Esophagus muscularis mucosa (tissue), 4 donors: Measurements from ENCODE around the gene RAMP1. TPM values are rescaled to one million over a fixed set of nuclear protein-coding genes. Genes with fewer than 3 reads are reported as not detected.
A peak's percentile ranks its signal among the peaks of the same experiment; 100 is the strongest.

Experiments used
- DNase-seq: peaks from one replicate; pipeline ENCODE4 v3.0.0-alpha.2; 2017; ENCODE audit errors: extremely low spot score
- H3K27ac ChIP-seq, 4 donors: fragments of 200-600 bp; sonication (generic); replicated peaks in 1 of 4; 1 replicate in 3 of 4; 2 replicates in 1 of 4; pipeline ENCODE4 v1.5.1; 2016 to 2019; ENCODE audit warnings: mild to moderate bottlenecking in 1 of 4
- H3K27me3 ChIP-seq, 4 donors: fragments of 200-600 bp; sonication (generic); one replicate each; pipeline versions ENCODE4 v1.5.1 to v1.6.0; 2016 to 2019
- H3K36me3 ChIP-seq, 4 donors: fragments of 200-600 bp; sonication (generic); one replicate each; pipeline ENCODE4 v1.5.1; 2016 to 2019
- H3K4me1 ChIP-seq, 4 donors: fragments of 200-600 bp; sonication (generic); one replicate each; pipeline ENCODE4 v1.5.1; 2016 to 2019
- H3K4me3 ChIP-seq, 4 donors: fragments of 200-600 bp; sonication (generic); 1 replicate in 2 of 4; 2 replicates in 2 of 4; pipeline ENCODE4 v1.5.1; 2016 to 2019; ENCODE audit warnings: mild to moderate bottlenecking in 4 of 4, moderate library complexity in 1 of 4
- H3K9me3 ChIP-seq, 4 donors: fragments of 200-600 bp; sonication (generic); 1 replicate in 3 of 4; 2 replicates in 1 of 4; pipeline ENCODE4 v1.5.1; 2016 to 2019
- EP300 ChIP-seq: sonication (generic); formaldehyde crosslinking; IDR thresholded peaks from one replicate; pipeline ENCODE4 v1.6.1; 2017; ENCODE audit warnings: antibody characterized with exemption
- POLR2A ChIP-seq: fragments of 450-650 bp; IDR thresholded peaks from one replicate; pipeline ENCODE4 v1.6.1; 2017; ENCODE audit warnings: antibody characterized with exemption, moderate library complexity, mild to moderate bottlenecking, low read depth
- POLR2AphosphoS5 ChIP-seq, 2 donors: sonication (generic); formaldehyde crosslinking; IDR thresholded peaks; one replicate each; pipeline ENCODE4 v1.6.1; 2017; ENCODE audit warnings: antibody characterized with exemption in 2 of 2
- WGBS: methylation state at CpG from one replicate; pipeline ENCODE4 v1.1.5; 2018; 5-methylcytosine and 5-hydroxymethylcytosine counted together
- intact Hi-C: fragments of 100-400 bp; cut with DNase I; formaldehyde crosslinking; loops from one replicate; pipeline ENCODE4 v1.15.1; 2023
- total RNA-seq, 4 donors: library from RNA; depleted of rRNA; stranded (reverse); fragments of >200 nt; gene quantifications; one replicate each; pipeline versions ENCODE4 v1.1.0 to v1.2.1, GENCODE V29; 2016
- TF ChIP-seq, protein P1 (sequence below), 3 experiments: fragments of 200-600 bp in 2 of 3; fragments of 450-650 bp in 1 of 3; sonication (generic) in 2 of 3; IDR thresholded peaks; one replicate each; pipeline ENCODE4 v1.5.1; 2017 to 2019; ENCODE audit warnings: antibody characterized with exemption in 3 of 3, mild to moderate bottlenecking in 2 of 3, moderate library complexity in 1 of 3

The RAMP1 gene
- total RNA-seq, 4 donors from 2014 or later = 172 to 287 (median 231) TPM

GRCh38 chr2:237861875-237862527, 2.6 kb downstream of the RAMP1 start:
- peak overlapping the region in 3 of 4 donors; percentile 64 to 77 (median 73) for H3K4me3 ChIP-seq
- 85% methylated on average over 11 of the region's 11 CpGs for WGBS
- H3K9me3 ChIP-seq = no peaks in the 10 kb centered on the region
- peaks cover 0 to 10% (median 0%) of the 10 kb centered on the region in 4 donors for H3K27me3 ChIP-seq
- peak; percentile 37 for DNase-seq
- intact Hi-C loops = loop anchor here (5.0 kb wide), 1 partner anchor 35 kb away; no protein-coding TSS in a partner anchor
- H3K36me3 ChIP-seq = no peaks in the 10 kb centered on the region
- peak in 1 of 2 donors; percentile 18 for TF ChIP-seq POLR2AphosphoS5 (IDR thresholded peaks at IDR 0.05)
- TF ChIP-seq, protein P1, sequence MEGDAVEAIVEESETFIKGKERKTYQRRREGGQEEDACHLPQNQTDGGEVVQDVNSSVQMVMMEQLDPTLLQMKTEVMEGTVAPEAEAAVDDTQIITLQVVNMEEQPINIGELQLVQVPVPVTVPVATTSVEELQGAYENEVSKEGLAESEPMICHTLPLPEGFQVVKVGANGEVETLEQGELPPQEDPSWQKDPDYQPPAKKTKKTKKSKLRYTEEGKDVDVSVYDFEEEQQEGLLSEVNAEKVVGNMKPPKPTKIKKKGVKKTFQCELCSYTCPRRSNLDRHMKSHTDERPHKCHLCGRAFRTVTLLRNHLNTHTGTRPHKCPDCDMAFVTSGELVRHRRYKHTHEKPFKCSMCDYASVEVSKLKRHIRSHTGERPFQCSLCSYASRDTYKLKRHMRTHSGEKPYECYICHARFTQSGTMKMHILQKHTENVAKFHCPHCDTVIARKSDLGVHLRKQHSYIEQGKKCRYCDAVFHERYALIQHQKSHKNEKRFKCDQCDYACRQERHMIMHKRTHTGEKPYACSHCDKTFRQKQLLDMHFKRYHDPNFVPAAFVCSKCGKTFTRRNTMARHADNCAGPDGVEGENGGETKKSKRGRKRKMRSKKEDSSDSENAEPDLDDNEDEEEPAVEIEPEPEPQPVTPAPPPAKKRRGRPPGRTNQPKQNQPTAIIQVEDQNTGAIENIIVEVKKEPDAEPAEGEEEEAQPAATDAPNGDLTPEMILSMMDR (IDR thresholded peaks at IDR 0.05) = no peak
- H3K27ac ChIP-seq = peak overlapping the region; percentile 89 to 95 (median 93)
- H3K4me1 ChIP-seq = peaks cover 45 to 87% (median 73%) of the 10 kb centered on the region in 4 donors

GRCh38 chr2:237862528-237862895, 3.1 kb downstream of the RAMP1 start:
- peak; percentile 70 for DNase-seq
- 93% methylated on average over 6 of the region's 8 CpGs for whole genome bisulfite sequencing
- Histone ChIP-seq H3K27me3 (peaks cover 0 to 10% (median 0%) of the 10 kb centered on the region in 4 donors), H3K36me3 (no peaks in the 10 kb centered on the region), H3K9me3 (no peaks in the 10 kb centered on the region), H3K4me1 (peaks cover 45 to 92% (median 76%) of the 10 kb centered on the region in 4 donors), H3K27ac (peak overlapping the region; percentile 89 to 95 (median 93)), H3K4me3 (peak overlapping the region in 1 of 4 donors; percentile 12)
- intact Hi-C loops = loop anchor here (5.0 kb wide), 1 partner anchor 35 kb away; no protein-coding TSS in a partner anchor
- TF ChIP-seq POLR2AphosphoS5 (IDR thresholded peaks at IDR 0.05) (no peak), EP300 (no peak), POLR2A (no peak)
- TF ChIP-seq, protein P1 (IDR thresholded peaks at IDR 0.05) = no peak

GRCh38 chr2:237863102-237863511, 3.7 kb downstream of the RAMP1 start:
- TF ChIP-seq POLR2AphosphoS5 (IDR thresholded peaks at IDR 0.05) = no peak
- Histone ChIP-seq H3K4me3 (peak overlapping the region in 2 of 4 donors; percentile 7 to 12), H3K27me3 (peaks cover 0 to 10% (median 0%) of the 10 kb centered on the region in 4 donors), H3K4me1 (peaks cover 45 to 95% (median 80%) of the 10 kb centered on the region in 4 donors), H3K9me3 (no peaks in the 10 kb centered on the region), H3K36me3 (no peaks in the 10 kb centered on the region), H3K27ac (peak overlapping the region; percentile 89 to 95 (median 93))
- 82% methylated on average over 3 of the region's 4 CpGs for WGBS
- intact Hi-C loops = loop anchor here (5.0 kb wide), 1 partner anchor 34 kb away; no protein-coding TSS in a partner anchor
- DNase-seq = peak; percentile 81

- Histone ChIP-seq H3K27me3 (peaks cover 0 to 8% (median 0%) of the 10 kb centered on the region in 4 donors), H3K36me3 (no peaks in the 10 kb centered on the region), H3K4me1 (peaks cover 40 to 95% (median 81%) of the 10 kb centered on the region in 4 donors), H3K9me3 (no peaks in the 10 kb centered on the region), H3K27ac (peak overlapping the region; percentile 89 to 95 (median 93)), H3K4me3 (peak overlapping the region in 2 of 4 donors; percentile 12 to 19)
- WGBS = 45% methylated on average over 18 of the region's 22 CpGs
- TF ChIP-seq EP300 = no peak
- no peak for TF ChIP-seq POLR2A
- TF ChIP-seq, protein P1 (IDR thresholded peaks at IDR 0.05) = no peak
- TF ChIP-seq POLR2AphosphoS5 (IDR thresholded peaks at IDR 0.05) = peak; percentile 66 to 74
- peak; percentile 91 for DNase-seq
- intact Hi-C loops = loop anchor here (5.0 kb wide), 1 partner anchor 33 kb away; no protein-coding TSS in a partner anchor
These were observed 4.4 kb downstream of the RAMP1 start for GRCh38 chr2:237863689-237864443.
